A204.1 (cell line): ENCODE data around the gene PLAAT3.
A peak's percentile ranks its signal among the peaks of the same experiment; 100 is the strongest.
"Not testable (repeated sequence)": the region's sequence is repeated elsewhere in the genome, so short reads cannot be mapped to it uniquely, and the experiment has no call there.

Source experiments
- FAIRE-seq: peaks from 2 replicates; lab custom pipeline; 2012; peaks lifted over from hg19 to GRCh38; lab: Jason Lieb, UNC

The PLAAT3 gene

DNA sequence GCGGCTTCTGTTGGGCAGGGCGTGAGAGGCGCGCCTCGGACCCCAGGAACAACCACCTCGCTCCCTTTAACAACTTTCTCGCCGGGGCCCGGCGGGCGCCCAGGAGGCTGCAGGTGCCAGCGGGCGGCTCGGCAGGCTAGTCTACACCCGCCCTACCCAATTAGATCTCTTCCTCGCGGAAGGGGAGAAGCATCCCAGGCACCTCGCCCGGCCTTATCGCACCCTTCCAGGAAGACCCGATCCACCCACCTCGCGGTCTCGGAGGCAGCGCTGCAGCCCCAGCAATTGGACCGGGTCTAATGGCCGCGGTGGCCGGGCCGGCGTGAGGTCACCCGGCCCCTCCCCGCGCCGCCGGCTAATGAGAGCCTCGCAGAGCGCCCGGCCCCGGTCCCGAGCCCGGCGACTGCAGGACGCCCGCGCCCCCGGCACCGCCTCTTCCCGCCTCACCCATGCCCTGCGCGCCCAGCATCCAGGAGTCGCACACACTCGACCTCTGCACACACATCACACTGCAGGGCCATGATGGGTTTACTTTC lies at the start of gene PLAAT3:
PLAAT3 (minus strand) TSS at position 298 of the 536 bp plus-strand sequence. CDS start 419 bp downstream, outside the sequence.
- FAIRE-seq = no peak

GRCh38 chr11:63663809-63664208 lies 49.6 kb upstream of the PLAAT3 start:
- FAIRE-seq = no peak

- no peak for FAIRE-seq
Measured at GRCh38 chr11:63660972-63661371, 46.7 kb upstream of the PLAAT3 start.

- FAIRE-seq = no peak
Measured at GRCh38 chr11:63652671-63653070, 38.4 kb upstream of the PLAAT3 start.

DNA sequence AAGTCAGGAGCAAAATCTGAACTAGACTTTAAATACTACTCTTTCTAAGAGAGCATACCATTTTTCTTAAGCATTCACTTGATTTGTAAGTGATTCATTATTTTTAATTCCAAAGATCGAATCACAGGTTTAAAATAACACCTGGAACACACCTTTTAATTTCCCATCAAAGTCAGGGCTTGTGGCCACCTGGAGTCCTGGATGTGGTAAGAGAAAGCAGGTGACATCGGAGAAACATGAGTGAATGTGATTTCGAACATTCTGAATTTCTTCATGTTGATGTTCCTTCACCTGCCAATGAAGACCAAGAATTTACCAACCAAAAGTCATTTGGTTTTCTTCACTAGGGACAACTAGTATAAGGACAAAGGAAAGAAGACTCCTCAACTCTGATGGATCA lies 29.0 kb upstream of the PLAAT3 start:
- no peak for FAIRE-seq

GRCh38 chr11:63641727-63642126 lies 27.5 kb upstream of the PLAAT3 start:
- FAIRE-seq = no peak

- peak; percentile 88 for FAIRE-seq
Measured at GRCh38 chr11:63639199-63639832, 25.1 kb upstream of the PLAAT3 start.

GRCh38 chr11:63638436-63638835 lies 24.2 kb upstream of the PLAAT3 start:
- not testable (repeated sequence) for FAIRE-seq

DNA sequence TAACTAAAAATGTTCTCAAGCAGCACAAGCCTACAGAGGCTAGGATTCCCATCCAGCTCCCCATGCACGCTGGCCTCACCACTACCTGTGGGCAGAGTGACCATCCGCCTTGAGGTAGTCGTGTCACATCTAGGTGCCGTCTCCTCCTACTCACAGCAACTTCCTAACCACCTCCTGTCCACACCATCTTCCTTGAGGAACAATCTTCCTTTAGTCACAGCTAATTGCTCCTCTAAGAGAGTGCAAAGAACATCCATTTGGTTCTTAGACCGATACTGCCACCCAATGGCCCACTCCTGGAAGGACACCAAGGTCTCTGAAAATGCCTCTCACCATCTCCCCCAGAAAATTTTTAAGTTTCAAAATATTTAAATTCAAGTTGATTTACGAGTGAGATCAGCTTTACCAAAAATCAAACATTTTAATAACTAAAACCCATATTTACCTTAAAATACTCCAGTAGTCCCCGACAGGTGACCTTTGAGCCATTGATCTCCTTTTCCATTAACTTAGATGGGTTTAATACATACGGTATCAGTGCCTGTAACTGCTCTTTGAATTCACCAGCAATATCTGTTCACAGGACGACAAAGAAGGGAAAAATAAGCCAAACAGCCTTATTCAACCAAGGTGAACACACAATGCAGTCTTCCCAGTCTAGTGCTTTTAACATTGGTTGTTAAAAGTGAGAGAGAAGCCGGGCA lies 21.7 kb upstream of the PLAAT3 start:
- FAIRE-seq = peak; percentile 94

DNA sequence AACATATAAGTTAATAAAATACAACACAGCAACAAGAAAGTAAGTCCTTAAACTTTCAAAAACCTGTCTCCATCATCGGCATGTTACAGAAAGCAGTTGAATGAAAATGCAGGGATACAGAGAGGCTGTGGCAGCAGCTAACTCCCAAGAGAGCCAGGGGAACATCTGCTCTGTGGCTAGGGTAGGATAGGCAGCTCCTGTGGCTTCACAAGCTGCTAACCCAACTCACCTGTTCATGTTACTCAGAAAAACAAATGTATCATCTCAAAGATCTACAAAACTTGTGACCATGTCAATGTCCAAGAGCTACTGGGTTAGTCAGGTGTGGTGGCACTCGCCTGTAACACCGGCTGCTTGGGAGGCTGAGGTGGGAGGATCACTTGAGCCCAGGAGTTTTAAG lies 15.2 kb upstream of the PLAAT3 start:
- FAIRE-seq = no peak

- no peak for FAIRE-seq
Measured at GRCh38 chr11:63623513-63624140, 9.4 kb upstream of the PLAAT3 start.

DNA sequence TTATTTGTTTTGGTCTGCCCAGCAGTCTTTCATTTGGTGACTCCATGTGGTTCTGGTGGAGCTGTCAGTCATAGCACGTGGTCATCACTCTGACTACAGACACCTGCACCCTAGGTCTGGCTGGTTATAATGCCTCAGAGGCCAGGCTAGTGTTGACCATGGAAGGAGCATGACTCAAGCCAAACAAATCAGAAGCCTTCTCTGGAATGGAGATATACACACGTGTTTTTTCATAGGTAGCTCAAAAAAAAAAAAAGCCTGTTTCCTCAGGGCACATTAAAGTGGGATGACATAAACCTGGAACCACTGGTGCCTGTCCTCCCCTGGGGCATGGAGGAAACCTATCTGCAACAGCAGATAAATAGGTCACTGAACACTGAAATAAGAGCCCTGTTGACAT lies 8.1 kb upstream of the PLAAT3 start:
- no peak for FAIRE-seq

DNA sequence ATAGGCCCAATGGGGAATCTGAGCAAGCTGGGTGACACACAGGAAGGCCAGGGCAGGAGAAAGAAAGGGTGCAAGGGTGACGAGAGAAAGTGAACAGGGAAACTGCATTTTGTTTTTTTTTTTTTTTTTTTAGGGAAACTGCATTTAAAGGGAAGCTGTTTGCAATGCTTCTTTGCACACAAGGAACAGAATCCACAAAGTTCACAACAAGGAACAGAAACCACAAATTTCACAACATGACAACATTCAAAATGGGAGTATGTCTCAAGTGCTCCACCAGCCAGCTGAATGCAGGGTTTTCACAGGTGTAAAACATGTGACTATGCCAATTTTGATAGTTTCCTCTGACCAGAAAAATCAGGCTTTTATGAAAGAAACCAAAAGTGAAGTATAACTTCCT lies 6.8 kb upstream of the PLAAT3 start:
- no peak for FAIRE-seq

DNA sequence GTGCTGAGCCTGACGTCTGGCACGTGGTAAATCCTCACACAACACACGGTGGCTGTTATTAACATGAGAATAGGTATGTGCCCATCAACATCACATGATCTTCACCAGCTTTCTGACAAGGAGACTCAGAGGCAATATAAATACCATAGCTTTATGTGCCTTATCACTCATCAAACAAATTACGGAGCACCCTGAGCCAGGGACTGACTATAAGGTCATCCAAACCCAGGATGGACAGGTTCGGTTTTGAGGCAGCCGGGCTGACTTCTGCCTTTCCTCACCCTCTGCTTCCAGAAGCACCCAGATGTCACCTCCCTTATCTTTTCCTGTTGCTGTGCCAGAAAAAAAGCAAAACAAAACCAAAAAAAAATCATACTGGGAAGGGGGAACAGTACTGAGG lies 5.7 kb upstream of the PLAAT3 start:
- FAIRE-seq = no peak

DNA sequence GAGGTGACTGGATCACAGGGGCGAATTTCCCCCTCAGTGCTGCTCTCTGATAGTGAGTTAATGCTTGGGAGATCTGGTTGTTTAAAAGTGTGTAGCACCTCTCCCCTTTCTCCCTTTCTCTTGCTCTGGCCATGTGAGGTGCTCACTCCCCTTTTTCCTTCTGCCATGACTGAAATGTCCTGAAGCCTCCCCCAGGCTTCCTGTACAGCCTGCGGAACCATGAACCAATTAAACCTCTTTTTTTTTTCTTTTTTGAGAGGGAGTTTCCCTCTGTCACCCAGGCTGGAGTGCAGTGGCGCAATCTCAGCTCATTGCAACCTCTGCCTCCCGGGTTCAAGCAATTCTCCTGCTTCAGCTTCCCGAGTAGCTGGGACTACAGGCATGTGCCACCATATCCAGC lies 3.5 kb upstream of the PLAAT3 start:
- not testable (repeated sequence) for FAIRE-seq

DNA sequence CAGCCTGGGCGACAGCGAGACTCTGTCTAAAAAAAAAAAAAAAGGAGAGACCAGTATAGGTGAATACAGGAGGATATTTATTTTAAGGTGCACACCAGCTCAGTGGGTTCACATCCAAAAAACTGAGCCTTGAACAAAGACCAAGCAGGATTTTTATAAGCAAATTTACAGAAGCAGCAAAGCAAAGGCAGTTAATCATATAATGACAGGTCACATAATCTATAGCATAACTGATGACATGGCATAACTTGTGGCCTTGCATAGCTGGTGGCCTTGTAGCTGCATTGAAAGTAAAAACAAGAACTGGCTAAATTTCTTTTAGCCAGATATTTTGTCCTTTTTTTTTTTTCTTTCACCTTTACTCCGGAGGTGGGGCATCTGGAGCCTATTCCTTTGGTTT lies 2.7 kb upstream of the PLAAT3 start:
- no peak for FAIRE-seq

DNA sequence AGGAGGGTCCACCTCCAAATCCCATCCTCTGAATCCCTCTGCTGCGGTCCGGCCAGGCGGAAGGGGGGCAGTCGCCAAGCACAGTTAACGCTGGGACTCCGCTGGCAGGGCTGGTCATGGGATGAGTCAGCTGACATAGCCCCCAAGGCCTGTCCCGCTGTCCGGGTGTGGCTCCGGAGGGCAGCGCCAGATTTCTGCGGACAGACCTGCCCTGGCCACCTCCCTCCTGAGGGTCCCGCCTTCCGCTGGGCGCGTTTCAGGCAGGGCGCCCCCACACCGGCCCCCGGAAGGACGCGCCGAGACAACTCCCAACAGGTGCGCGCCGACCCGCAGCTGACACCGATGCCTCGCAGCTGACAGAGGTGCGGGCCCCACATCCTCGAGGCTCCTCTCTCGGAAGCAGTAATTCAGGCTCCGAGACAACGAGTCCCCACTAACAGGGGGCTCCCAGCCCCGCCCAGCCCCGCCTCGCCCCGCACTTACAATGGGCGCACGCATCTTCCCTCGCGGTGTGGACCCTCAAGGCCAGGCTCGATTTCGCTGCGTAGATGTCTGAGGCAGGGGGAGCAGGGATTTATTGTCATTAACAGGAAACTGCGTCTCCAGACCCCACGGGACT lies 607 bp downstream of the PLAAT3 start:
- no peak for FAIRE-seq

DNA sequence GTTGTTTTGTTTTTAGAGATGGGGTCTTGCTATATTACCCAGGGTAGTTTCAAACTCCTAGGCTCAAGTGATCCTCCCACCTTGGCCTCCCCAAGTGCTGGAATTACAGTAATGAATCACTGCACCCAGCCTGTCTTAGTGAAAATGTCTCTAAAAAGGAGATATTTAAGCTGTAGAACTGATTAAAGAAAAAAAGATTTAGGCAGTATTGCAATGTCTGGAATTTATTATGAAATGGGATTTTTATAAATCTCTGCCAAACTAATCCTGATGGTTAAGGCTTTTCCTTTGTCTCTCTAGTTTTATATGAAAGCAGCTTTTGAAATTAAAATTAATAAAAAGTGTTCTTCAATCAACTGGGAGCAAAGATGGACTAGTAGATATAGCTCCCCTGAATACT lies 2.1 kb downstream of the PLAAT3 start:
- FAIRE-seq = no peak

GRCh38 chr11:63611395-63611747 lies 2.9 kb downstream of the PLAAT3 start:
- FAIRE-seq = no peak

DNA sequence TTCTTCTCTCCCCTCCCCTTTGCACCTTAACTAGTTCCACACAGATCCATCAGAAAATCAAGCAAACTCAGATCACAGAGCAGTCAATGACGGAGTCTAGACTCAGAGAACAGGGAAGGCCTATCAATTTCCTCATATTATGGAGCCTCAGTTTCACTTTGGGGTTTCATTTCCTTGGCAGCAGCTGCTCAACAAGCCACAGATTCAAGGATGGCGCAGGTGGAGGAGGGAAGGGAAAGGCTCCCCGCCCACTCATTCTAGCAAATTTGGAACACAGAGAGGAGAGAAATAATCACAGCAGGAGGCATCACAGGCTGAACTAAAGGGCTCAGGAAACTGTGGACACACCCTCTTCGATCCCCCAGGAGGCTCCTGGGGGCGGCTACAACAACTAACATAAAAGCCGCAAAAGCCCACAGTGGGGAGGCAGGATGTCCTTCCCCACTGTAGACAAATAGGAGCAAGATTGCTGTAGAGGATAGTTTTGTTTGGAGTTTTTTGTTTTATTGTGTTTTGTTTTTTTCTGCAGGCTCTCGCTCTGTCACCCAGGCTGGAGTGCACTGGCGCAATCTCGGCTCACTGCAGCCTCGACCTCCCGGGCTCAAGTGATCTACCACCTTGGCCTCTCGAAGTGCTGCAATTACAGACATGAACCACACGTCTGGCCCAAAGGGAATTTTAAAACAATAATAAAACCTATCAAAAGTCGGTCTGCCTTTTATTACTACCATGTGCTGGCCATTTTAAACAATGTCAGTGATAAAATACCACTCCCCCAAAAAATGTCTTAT lies 3.4 kb downstream of the PLAAT3 start:
- no peak for FAIRE-seq

DNA sequence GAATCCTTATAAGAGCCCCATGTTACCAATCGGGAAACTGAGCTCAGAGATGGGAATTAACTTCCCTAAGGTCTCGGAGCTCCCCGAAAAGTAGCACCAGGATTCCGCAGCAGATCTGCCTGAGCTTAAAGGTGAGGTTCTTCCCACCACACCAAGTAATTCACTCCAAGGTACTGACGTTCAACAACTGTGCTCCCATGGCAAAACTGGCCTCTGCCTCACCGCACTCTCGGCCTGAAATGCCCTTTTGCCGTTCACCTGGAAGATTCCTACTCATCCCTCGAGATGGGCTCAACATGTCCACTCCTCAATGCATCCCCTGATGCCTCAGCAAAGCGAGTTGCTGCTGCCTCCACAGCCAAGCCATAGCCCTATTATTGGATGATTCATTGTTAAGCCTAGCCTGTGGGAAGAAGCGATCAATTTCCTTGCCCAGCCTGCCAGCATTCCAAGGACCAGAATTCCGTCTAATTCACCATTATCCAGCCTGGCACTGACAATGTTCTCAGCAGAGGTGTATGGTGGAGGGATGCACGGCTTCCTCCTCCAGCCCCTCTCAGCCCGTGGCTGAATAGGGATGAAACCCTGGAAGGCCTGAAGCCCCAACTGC lies 4.2 kb downstream of the PLAAT3 start:
- no peak for FAIRE-seq

GRCh38 chr11:63609536-63609935 lies 4.7 kb downstream of the PLAAT3 start:
- FAIRE-seq = no peak
